MM.1S (cell line): ENCODE results near the gene KCTD2.

ENCODE experiments used
- DNase-seq: peaks from one replicate; pipeline ENCODE4 v3.0.0-alpha.2; 2015
- H2AFZ ChIP-seq: fragments of 300-600 bp; sonication (generic); 2 replicates; pipeline ENCODE4 v1.6.0; 2016; ENCODE audit warnings: antibody characterized with exemption, low read length
- H3F3A ChIP-seq: fragments of 300-600 bp; sonication (generic); 2 replicates; pipeline ENCODE4 v1.6.1; 2016; ENCODE audit warnings: mild to moderate bottlenecking, antibody characterized with exemption, low read length, moderate library complexity, mixed read lengths; ENCODE audit not compliant: insufficient read depth
- H3K27ac ChIP-seq: fragments of 300-600 bp; sonication (generic); 2 replicates; pipeline ENCODE4 v1.5.1; 2016; ENCODE audit warnings: mild to moderate bottlenecking, low read length
- H3K27me3 ChIP-seq: fragments of 300-600 bp; sonication (generic); replicated peaks from 2 replicates; pipeline ENCODE4 v1.6.0; 2016; ENCODE audit warnings: low read length; ENCODE audit not compliant: insufficient read depth
- H3K36me3 ChIP-seq: fragments of 300-600 bp; sonication (generic); replicated peaks from 2 replicates; pipeline ENCODE4 v1.6.1; 2016; ENCODE audit warnings: mild to moderate bottlenecking, low read length, mixed read lengths; ENCODE audit not compliant: insufficient read depth
- H3K4me1 ChIP-seq: fragments of 300-600 bp; sonication (generic); 2 replicates; pipeline ENCODE4 v1.6.1; 2016; ENCODE audit warnings: low read length, mixed read lengths
- H3K4me2 ChIP-seq: fragments of 300-600 bp; sonication (generic); 2 replicates; pipeline ENCODE4 v1.6.0; 2016; ENCODE audit warnings: low read depth, low read length
- H3K4me3 ChIP-seq: fragments of 300-600 bp; sonication (generic); 2 replicates; pipeline ENCODE4 v1.5.1; 2016; ENCODE audit warnings: low read length, mixed read lengths
- H3K79me2 ChIP-seq: fragments of 300-600 bp; sonication (generic); 2 replicates; pipeline ENCODE4 v1.6.1; 2016; ENCODE audit warnings: mixed run types, low read length, mixed read lengths
- H3K9ac ChIP-seq: fragments of 300-600 bp; sonication (generic); 2 replicates; pipeline ENCODE4 v1.6.1; 2016; ENCODE audit warnings: low read length, mixed read lengths
- H3K9me2 ChIP-seq: fragments of 300-600 bp; sonication (generic); replicated peaks from 2 replicates; pipeline ENCODE4 v1.6.1; 2016; ENCODE audit warnings: mild to moderate bottlenecking, low read length, mixed read lengths; ENCODE audit not compliant: insufficient read depth
- H3K9me3 ChIP-seq: fragments of 300-600 bp; sonication (generic); replicated peaks from 2 replicates; pipeline ENCODE4 v1.6.1; 2016; ENCODE audit warnings: mild to moderate bottlenecking, low read length, mixed read lengths; ENCODE audit not compliant: insufficient read depth
- H4K20me1 ChIP-seq: fragments of 300-600 bp; sonication (generic); 2 replicates; pipeline ENCODE4 v1.6.1; 2016; ENCODE audit warnings: mild to moderate bottlenecking, low read length, moderate library complexity, mixed read lengths; ENCODE audit not compliant: insufficient read depth
- EZH2 ChIP-seq: fragments of 300-600 bp; sonication (generic); optimal IDR thresholded peaks from 2 replicates; pipeline ENCODE3; 2017; ENCODE audit warnings: low read depth, mild to moderate bottlenecking, antibody characterized with exemption, low read length, mixed read lengths
- EZH2phosphoT487 ChIP-seq: fragments of 300-600 bp; sonication (generic); IDR thresholded peaks from 2 replicates; pipeline ENCODE4 v1.6.1; 2018; ENCODE audit warnings: antibody characterized with exemption, low read length
- TF ChIP-seq, protein P1 (sequence below): fragments of 300-600 bp; sonication (generic); IDR thresholded peaks from 2 replicates; pipeline ENCODE4 v1.5.1; 2016; ENCODE audit warnings: antibody characterized with exemption, low read length, mixed read lengths

The KCTD2 gene

DNA sequence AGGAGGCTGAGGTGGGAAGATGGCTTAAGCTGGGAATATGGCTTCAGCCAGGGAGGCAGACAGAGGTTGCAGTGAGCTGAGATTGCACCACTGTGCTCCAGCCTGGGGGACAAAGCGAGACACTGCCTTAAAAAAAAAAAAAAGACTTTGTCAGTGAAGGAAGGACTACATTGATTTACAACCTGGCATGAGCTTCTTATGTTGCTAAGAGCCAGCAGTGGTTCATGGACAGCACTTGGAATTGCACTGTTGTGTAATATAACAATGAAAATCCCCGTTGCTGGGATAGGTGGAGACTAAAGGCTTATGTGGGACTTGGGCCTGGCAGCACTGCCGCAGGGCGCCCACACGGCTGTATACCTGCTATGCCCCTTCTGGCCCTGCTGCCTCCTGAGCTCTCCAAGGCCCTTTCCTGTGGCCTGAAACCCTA is 26.6 kb downstream of the KCTD2 start:
- no peaks in the 10 kb centered on the region for H3K27me3 ChIP-seq
- H2AFZ ChIP-seq, result no peak overlapping the region
- H3F3A ChIP-seq, result no peaks in the 10 kb centered on the region
- TF ChIP-seq, protein P1, sequence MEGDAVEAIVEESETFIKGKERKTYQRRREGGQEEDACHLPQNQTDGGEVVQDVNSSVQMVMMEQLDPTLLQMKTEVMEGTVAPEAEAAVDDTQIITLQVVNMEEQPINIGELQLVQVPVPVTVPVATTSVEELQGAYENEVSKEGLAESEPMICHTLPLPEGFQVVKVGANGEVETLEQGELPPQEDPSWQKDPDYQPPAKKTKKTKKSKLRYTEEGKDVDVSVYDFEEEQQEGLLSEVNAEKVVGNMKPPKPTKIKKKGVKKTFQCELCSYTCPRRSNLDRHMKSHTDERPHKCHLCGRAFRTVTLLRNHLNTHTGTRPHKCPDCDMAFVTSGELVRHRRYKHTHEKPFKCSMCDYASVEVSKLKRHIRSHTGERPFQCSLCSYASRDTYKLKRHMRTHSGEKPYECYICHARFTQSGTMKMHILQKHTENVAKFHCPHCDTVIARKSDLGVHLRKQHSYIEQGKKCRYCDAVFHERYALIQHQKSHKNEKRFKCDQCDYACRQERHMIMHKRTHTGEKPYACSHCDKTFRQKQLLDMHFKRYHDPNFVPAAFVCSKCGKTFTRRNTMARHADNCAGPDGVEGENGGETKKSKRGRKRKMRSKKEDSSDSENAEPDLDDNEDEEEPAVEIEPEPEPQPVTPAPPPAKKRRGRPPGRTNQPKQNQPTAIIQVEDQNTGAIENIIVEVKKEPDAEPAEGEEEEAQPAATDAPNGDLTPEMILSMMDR, result no peak
- TF ChIP-seq EZH2 (no peak), EZH2phosphoT487 (no peak)
- no peaks in the 10 kb centered on the region for H4K20me1 ChIP-seq
- DNase-seq, result no peak
- H3K9me3 ChIP-seq, result no peaks in the 10 kb centered on the region
- H3K4me1 ChIP-seq, result no peaks in the 10 kb centered on the region
- no peak overlapping the region for H3K27ac ChIP-seq
- no peak overlapping the region for H3K9ac ChIP-seq
- no peaks in the 10 kb centered on the region for H3K36me3 ChIP-seq
- H3K79me2 ChIP-seq, result no peaks in the 10 kb centered on the region
- no peaks in the 10 kb centered on the region for H3K9me2 ChIP-seq
- H3K4me3 ChIP-seq, result no peak overlapping the region
- no peak overlapping the region for H3K4me2 ChIP-seq

DNA sequence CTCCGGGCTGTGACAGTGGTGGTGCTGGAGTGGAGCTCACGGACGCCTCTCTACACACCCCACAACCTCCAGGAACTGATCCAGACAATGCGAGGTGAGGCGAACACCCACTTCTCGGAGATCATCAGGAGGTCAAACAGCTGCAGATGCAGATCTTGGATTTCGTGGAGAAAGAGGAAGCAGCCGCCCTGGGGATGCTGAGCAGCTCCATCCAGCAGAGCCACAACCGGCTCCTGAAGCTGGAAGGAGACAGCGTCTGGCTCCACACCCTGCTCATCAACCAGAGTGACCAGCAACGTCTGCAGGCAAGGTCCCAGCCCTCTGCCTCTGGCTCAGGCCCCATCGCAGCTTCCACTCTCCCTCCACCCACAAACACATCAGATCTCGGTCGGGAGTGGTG is 27.5 kb downstream of the KCTD2 start:
- TF ChIP-seq EZH2, result no peak
- TF ChIP-seq EZH2phosphoT487, result no peak
- TF ChIP-seq, protein P1, result no peak
- no peak overlapping the region for H2AFZ ChIP-seq
- DNase-seq, result no peak

DNA sequence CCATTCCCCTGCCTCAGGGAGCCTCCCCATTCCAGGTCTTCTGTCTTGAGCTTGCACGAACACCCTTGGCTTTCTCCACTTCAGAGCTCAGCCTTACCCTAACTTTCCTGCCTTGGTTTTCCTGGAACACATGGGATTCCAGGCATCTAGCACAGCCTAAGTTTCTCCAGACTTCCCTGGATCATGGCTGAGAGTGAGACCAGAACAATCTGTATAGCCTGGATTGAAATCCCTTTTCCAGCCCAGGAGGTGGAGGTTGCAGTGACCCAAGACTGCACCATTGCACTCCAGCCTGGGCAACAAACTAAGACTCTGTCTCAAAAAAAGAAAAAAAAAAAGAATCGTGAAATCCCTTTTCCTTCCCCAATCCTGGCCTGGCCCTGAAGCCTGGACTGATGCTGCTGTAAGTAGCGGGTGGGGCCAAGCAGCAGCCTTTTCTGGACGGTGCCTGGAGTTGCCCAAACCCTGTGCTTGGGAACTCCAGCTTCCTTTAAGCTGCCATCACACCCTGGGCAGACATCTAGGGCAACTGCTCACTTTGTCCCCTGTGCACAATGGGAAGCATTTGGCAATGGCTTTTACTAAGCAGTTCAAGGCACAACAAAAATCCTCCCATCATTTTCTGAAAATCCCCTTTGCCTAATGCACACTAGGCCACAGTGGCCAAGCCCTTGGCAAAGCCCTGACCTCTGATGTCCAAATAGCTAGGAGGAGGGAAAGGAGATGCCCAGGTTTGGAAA is 28.7 kb downstream of the KCTD2 start:
- no peak for DNase-seq
- Histone ChIP-seq H3K36me3 (no peaks in the 10 kb centered on the region), H4K20me1 (no peaks in the 10 kb centered on the region), H3K9me3 (no peaks in the 10 kb centered on the region), H3K4me2 (no peak overlapping the region), H3K9me2 (no peaks in the 10 kb centered on the region), H3K9ac (no peak overlapping the region), H3K79me2 (no peaks in the 10 kb centered on the region), H3F3A (no peaks in the 10 kb centered on the region), H3K27ac (no peak overlapping the region), H3K27me3 (no peaks in the 10 kb centered on the region), H3K4me3 (no peak overlapping the region), H2AFZ (no peak overlapping the region), H3K4me1 (no peaks in the 10 kb centered on the region)
- TF ChIP-seq, protein P1, result no peak
- no peak for TF ChIP-seq EZH2
- no peak for TF ChIP-seq EZH2phosphoT487

More for the DNA sequence above, 27.5 kb downstream of the KCTD2 start:
- H3F3A ChIP-seq, result no peaks in the 10 kb centered on the region
- H3K27ac ChIP-seq, result no peak overlapping the region
- H3K4me2 ChIP-seq, result no peak overlapping the region
- no peaks in the 10 kb centered on the region for H3K27me3 ChIP-seq
- no peaks in the 10 kb centered on the region for H4K20me1 ChIP-seq
- H3K9ac ChIP-seq, result no peak overlapping the region
- H3K9me3 ChIP-seq, result no peaks in the 10 kb centered on the region
- no peaks in the 10 kb centered on the region for H3K79me2 ChIP-seq
- H3K4me3 ChIP-seq, result no peak overlapping the region
- no peaks in the 10 kb centered on the region for H3K36me3 ChIP-seq
- no peaks in the 10 kb centered on the region for H3K9me2 ChIP-seq
- no peaks in the 10 kb centered on the region for H3K4me1 ChIP-seq
